K562 (cell line): ENCODE results near the gene VCAN. TPM values are rescaled to one million over a fixed set of nuclear protein-coding genes. Genes with fewer than 3 reads are reported as not detected.

ENCODE experiments used
- polyA plus RNA-seq, 8 experiments: library from polyadenylated mRNA; depleted of rRNA in 4 of 8; stranded (reverse) in 5 of 8; unstranded in 3 of 8; fragments of >200 nt; fragmentation: Nextera tagmentation in 2 of 8; fragmentation: Illumina TruSeq in 1 of 8; extraction: Ambion mirVana in 2 of 8; extraction: Trizol in 1 of 8; gene quantifications; 2 replicates each; pipeline versions ENCODE4 v1.2.1 to v1.2.3, GENCODE V29; 2011 to 2014; ENCODE audit warnings: inconsistent platforms in 1 of 8, missing spikeins in 1 of 8
- total RNA-seq, 7 experiments: library from RNA; depleted of rRNA in 6 of 7; stranded (reverse); fragments of >200 nt in 6 of 7; fragmentation: Illumina TruSeq in 2 of 7; extraction: Trizol in 2 of 7; gene quantifications; 2 replicates each; pipeline versions ENCODE4 v1.2.1 to v1.2.3, GENCODE V29; 2011 to 2021; ENCODE audit warnings: low replicate concordance in 1 of 7

The VCAN gene
- total and polyA plus RNA-seq, 9 of the 15 experiments (the other 6 are each of a cell fraction or from before 2014, with no cell fraction given), result 0.01 to 0.33 (median 0.05) TPM

Other genes starting within 250 kb of the VCAN start
- not detected in 2 replicates for gene HAPLN1, start 249.1 kb downstream of the VCAN start, total RNA-seq (2014; rRNA removed)
- not detected in 2 replicates for gene HAPLN1, start 249.1 kb downstream of the VCAN start, total RNA-seq (2014; rRNA removed; fragmentation: Illumina TruSeq; extraction: Trizol)
- gene HAPLN1, start 249.1 kb downstream of the VCAN start, total RNA-seq (2015; rRNA removed; fragmentation: Illumina TruSeq; extraction: Trizol), result not detected in 2 replicates
- gene HAPLN1, start 249.1 kb downstream of the VCAN start, total RNA-seq (2021), result not detected in 2 replicates
- not detected in 2 replicates for gene HAPLN1, start 249.1 kb downstream of the VCAN start, polyA plus RNA-seq (2011; rRNA removed)
- not detected in 2 replicates for gene HAPLN1, start 249.1 kb downstream of the VCAN start, polyA plus RNA-seq (2014; fragmentation: Illumina TruSeq; extraction: Trizol)
- not detected for gene HAPLN1, start 249.1 kb downstream of the VCAN start, polyA plus RNA-seq (2014; fragmentation: Nextera tagmentation; extraction: Ambion mirVana)
- not detected in 2 replicates for gene HAPLN1, start 249.1 kb downstream of the VCAN start, polyA plus RNA-seq (2014; rRNA removed)